ENCODE results near the gene BPIFA1. TPM values are rescaled to one million over a fixed set of nuclear protein-coding genes. Genes with fewer than 3 reads are reported as not detected.

The BPIFA1 gene
- total and polyA plus RNA-seq, 2 of the 8 experiments (the other 6 are each of a cell fraction or from before 2014, with no cell fraction given) = not detected

DNA sequence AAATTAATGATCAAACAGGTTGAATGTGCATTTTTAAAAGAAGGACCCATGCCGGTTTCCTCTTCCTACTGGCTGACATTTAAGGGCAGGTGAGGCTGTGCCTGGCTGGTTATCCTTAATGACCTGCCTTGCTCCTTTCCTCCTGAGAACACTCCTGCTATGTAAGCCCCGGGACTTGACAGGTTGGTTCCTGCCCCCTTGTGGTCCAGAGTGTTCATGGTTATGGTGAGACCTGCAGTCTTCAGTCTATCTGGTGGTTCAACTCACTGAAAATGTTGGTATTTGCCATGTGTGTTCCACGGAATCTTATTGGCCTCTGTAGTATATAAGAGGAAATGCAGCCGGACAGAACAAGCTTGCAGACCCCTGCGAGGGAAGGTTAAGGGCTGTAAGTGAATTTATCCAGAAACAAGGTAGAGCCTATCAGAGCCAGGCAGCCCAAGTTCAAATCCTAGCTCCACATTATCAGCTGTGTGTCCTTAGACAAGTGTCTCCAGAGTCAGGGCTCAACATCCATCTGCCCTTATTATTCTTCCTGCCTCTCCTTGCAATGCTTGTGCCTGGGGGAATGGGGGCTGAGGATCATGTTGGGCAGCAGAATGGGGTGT, 23.9 kb upstream of the BPIFA1 start (continued):
- TF ChIP-seq, protein P1, sequence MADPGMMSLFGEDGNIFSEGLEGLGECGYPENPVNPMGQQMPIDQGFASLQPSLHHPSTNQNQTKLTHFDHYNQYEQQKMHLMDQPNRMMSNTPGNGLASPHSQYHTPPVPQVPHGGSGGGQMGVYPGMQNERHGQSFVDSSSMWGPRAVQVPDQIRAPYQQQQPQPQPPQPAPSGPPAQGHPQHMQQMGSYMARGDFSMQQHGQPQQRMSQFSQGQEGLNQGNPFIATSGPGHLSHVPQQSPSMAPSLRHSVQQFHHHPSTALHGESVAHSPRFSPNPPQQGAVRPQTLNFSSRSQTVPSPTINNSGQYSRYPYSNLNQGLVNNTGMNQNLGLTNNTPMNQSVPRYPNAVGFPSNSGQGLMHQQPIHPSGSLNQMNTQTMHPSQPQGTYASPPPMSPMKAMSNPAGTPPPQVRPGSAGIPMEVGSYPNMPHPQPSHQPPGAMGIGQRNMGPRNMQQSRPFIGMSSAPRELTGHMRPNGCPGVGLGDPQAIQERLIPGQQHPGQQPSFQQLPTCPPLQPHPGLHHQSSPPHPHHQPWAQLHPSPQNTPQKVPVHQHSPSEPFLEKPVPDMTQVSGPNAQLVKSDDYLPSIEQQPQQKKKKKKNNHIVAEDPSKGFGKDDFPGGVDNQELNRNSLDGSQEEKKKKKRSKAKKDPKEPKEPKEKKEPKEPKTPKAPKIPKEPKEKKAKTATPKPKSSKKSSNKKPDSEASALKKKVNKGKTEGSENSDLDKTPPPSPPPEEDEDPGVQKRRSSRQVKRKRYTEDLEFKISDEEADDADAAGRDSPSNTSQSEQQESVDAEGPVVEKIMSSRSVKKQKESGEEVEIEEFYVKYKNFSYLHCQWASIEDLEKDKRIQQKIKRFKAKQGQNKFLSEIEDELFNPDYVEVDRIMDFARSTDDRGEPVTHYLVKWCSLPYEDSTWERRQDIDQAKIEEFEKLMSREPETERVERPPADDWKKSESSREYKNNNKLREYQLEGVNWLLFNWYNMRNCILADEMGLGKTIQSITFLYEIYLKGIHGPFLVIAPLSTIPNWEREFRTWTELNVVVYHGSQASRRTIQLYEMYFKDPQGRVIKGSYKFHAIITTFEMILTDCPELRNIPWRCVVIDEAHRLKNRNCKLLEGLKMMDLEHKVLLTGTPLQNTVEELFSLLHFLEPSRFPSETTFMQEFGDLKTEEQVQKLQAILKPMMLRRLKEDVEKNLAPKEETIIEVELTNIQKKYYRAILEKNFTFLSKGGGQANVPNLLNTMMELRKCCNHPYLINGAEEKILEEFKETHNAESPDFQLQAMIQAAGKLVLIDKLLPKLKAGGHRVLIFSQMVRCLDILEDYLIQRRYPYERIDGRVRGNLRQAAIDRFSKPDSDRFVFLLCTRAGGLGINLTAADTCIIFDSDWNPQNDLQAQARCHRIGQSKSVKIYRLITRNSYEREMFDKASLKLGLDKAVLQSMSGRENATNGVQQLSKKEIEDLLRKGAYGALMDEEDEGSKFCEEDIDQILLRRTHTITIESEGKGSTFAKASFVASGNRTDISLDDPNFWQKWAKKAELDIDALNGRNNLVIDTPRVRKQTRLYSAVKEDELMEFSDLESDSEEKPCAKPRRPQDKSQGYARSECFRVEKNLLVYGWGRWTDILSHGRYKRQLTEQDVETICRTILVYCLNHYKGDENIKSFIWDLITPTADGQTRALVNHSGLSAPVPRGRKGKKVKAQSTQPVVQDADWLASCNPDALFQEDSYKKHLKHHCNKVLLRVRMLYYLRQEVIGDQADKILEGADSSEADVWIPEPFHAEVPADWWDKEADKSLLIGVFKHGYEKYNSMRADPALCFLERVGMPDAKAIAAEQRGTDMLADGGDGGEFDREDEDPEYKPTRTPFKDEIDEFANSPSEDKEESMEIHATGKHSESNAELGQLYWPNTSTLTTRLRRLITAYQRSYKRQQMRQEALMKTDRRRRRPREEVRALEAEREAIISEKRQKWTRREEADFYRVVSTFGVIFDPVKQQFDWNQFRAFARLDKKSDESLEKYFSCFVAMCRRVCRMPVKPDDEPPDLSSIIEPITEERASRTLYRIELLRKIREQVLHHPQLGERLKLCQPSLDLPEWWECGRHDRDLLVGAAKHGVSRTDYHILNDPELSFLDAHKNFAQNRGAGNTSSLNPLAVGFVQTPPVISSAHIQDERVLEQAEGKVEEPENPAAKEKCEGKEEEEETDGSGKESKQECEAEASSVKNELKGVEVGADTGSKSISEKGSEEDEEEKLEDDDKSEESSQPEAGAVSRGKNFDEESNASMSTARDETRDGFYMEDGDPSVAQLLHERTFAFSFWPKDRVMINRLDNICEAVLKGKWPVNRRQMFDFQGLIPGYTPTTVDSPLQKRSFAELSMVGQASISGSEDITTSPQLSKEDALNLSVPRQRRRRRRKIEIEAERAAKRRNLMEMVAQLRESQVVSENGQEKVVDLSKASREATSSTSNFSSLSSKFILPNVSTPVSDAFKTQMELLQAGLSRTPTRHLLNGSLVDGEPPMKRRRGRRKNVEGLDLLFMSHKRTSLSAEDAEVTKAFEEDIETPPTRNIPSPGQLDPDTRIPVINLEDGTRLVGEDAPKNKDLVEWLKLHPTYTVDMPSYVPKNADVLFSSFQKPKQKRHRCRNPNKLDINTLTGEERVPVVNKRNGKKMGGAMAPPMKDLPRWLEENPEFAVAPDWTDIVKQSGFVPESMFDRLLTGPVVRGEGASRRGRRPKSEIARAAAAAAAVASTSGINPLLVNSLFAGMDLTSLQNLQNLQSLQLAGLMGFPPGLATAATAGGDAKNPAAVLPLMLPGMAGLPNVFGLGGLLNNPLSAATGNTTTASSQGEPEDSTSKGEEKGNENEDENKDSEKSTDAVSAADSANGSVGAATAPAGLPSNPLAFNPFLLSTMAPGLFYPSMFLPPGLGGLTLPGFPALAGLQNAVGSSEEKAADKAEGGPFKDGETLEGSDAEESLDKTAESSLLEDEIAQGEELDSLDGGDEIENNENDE (IDR thresholded peaks at IDR 0.05; ENCODE audit: insufficient replicate concordance, low read length) = no peak
- TF ChIP-seq SAP30 (IDR thresholded peaks at IDR 0.05; ENCODE audit: insufficient read depth, insufficient replicate concordance, low read length) (no peak), RAD21 (IDR thresholded peaks at IDR 0.05 in 1 of 2, conservative IDR thresholded peaks at IDR 0.05 in 1 of 2; ENCODE audit: low read depth in 2 of 2, low read length in 2 of 2) (peak; percentile 81 to 85), POU5F1 (IDR thresholded peaks at IDR 0.05; ENCODE audit: low read depth, low read length) (no peak)
- TF ChIP-seq, protein P2, sequence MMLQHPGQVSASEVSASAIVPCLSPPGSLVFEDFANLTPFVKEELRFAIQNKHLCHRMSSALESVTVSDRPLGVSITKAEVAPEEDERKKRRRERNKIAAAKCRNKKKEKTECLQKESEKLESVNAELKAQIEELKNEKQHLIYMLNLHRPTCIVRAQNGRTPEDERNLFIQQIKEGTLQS (IDR thresholded peaks at IDR 0.05; ENCODE audit: insufficient read depth, low read depth, low read length) = no peak
